HG02840 (cell line): Measurements from ENCODE around the gene ABLIM2.

Experiments used
- ATAC-seq: cut with Tn5 transposase; IDR thresholded peaks from one replicate; pipeline ENCODE4 v1.9.1; 2021; ENCODE audit warnings: mild to moderate bottlenecking, moderate library complexity, moderate number of reproducible peaks; ENCODE audit not compliant: unreplicated experiment, low FRiP score

ABLIM2 gene

DNA sequence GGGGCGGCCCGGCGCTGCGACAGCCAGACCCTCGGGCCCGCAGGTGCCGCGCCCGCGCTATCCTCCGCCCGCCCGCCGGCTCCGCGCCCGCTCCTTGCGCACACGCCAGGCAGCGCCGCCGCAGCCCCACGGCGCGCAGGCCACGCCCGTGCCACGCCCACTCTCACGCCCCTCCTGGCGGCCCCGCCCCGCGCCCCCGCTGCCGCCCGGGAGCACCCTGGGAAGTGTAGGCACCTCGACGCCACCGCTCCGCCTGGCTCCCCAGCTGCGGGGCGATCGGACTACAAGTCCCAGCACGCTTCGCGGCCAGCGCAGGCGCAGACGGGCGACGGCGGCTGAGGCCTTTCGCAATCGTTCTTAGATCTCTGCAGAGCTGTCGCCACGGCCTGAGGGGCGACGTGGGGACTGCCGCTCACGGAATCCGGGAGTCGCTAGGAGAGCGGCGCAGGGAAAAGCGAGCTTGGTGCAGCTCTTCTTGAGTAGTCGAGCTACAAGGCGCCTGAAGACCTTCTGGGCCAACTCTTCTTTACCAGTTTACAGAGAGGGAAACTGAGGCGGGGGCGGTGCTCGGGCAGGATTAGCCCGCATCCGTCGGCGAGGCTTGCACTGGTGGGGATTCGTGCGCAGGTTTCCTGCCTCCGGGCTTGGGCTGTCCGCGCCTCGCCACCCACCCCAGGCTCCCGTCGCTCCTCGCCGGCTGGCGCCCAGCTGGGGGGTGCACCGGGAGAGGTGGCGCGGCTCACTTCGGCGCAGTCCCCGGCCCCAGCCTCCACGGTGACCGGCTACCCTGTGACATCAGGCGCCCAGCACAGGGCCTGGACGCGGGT is at the start of gene ABLIM2:
TSS of gene ABLIM2 (minus strand) at position 104 of the 827 bp plus-strand sequence. CDS start 124 bp downstream, outside the sequence.
- peak; percentile 93 for ATAC-seq

GRCh38 chr4:8207314-8207713 is 48.7 kb upstream of the ABLIM2 start:
- ATAC-seq = no peak

DNA sequence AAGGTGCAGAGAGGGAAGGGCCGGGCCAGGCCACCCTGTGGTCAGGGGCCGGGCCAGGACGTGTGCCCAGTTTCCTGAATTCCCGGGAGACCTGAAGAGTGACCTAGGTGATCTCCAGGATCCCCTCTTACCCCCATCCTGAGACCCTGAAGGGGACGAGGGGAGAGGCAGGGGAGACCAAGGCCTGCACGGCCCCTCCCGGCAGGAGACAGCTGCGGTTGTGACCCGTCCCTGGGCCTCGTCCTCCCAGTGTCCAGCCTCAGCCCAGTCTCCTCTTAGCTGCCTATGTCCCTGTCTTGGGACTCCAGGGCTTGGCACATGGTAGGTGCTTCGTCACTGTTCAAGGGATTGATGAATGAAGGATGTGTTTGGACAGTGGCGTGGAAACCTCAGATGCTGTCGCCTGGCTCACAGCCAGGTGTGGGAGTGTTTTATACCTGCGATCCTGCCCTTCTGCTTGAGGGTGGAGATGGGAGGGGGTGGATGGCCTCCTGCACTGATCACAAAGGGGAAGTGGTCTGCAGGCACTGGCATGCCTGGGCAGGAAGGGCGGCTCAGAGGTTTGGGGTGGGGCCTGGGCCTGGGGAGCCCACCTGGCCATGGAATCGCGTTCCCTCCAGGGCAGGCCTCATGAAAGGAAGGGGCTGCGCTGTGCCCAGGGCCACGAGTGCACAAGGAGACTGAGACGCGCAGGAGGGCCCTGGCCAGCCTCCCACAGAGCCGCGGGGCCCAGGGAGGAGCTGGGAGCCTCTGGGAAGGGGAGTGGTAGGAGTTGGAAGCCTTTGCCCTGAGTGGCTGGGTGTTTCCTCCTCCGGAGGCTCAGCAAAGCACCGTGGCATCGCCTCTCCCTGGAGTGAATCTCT is 47.4 kb upstream of the ABLIM2 start:
- ATAC-seq = no peak

- ATAC-seq = no peak
These were observed 46.7 kb upstream of the ABLIM2 start for GRCh38 chr4:8205241-8205707.

DNA sequence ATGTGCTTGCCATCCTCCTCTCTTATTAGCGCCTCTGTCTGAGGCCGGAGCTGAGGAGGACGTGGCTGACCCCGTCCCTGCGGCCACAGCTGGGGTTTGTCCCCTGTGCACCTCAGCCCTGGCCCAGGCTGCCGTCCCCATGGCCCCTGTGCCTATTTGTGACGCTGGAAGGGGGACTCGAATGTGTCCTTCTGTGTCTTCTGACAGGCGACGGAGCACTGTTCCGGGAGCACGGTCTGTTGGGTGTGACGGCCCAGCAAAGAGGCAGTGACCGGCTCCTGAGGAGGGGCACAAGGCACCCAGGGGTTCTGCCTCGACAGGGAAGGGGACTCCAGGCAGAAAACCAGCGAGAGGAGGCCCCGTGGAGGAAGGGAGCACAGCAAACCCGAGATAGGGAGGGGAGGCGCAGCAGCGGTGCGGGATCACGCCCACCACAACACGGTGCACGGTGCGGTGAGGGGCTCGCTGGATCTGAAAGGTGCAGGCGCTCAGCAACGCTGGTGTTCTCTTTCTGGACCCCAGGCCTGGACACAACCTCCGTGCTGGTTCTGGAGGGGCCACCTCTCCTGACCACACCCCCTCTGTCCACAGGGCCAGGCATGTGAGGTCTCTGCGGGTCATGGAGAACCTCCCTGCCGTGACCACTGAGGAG is 46.1 kb upstream of the ABLIM2 start:
- no peak for ATAC-seq

DNA sequence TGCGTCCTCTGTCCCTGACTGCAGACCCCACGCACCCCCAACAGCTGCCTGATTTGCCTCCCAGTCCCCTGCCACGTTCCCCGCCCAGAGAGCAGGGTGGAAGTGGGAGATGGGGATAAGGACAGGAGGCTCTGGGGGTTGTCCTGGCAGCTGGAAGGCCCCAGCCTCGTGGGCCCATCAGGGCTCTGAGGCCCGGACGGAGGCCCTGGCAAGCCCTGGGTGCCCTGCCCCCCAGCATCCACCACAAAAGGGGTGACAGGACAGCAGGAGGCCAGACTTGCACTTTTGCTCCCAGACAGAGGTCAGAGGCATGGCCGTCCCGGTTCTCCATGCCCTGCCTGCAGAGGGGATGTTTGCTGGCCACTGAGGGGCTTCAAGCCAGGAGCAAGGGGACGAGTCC is 45.2 kb upstream of the ABLIM2 start:
- ATAC-seq = no peak

DNA sequence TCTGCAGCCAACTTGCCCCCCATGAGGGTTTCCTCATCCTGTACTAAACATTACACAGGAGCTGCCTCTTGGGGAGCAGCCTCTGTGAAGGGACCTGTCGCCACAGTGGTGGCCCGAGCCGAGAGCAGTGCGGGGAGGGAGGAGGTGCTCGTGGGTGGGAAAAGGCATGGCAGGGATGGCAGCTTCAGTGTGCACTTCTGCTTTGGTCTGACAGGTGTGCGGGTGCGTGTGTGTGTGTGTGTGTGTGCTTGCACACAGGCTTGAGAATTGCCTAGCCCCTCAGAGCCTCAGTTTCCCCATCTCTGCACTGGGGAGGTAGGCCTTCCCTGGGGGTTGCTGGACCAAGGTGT is 44.4 kb upstream of the ABLIM2 start:
- no peak for ATAC-seq

GRCh38 chr4:8202108-8203051 is 43.8 kb upstream of the ABLIM2 start:
- ATAC-seq = no peak

GRCh38 chr4:8201321-8201781 is 42.7 kb upstream of the ABLIM2 start:
- peak; percentile 26 for ATAC-seq

- ATAC-seq = no peak
These were observed 41.8 kb upstream of the ABLIM2 start for GRCh38 chr4:8200302-8200975.

DNA sequence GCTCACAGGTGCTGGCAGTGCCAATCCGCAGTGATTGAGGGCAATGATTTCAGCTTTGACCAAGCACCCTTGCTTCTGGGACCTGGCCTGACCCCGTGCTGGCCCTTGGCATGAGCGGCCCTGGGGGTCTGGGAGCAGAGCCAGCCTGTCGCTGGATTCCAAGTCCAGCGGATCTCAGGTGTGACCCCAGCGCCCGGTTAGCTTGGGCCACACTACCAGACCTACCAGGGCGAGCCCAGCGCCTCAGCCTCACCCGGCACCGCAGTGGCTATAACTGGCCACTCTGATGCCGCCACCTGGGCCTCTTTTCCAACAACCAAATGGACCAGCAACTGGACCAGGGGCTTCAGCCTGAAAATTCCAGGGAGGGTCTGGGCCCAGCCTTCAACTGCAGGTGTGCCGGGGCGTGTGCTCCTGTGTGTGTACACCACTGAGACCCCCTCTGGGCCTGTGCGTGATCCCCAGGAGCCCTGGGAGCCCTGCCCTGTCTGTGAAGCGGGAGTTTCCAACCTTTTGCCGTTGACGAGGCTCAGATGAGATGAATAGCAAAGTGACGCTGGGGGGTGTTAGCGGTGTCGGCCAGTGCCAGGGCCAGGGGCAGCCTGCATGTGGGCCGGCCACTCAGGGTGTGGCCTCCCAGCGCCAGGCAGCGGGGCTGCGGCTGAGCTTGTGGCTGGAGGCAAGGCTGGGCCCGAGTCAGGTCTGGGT is 41.1 kb upstream of the ABLIM2 start:
- ATAC-seq = no peak

DNA sequence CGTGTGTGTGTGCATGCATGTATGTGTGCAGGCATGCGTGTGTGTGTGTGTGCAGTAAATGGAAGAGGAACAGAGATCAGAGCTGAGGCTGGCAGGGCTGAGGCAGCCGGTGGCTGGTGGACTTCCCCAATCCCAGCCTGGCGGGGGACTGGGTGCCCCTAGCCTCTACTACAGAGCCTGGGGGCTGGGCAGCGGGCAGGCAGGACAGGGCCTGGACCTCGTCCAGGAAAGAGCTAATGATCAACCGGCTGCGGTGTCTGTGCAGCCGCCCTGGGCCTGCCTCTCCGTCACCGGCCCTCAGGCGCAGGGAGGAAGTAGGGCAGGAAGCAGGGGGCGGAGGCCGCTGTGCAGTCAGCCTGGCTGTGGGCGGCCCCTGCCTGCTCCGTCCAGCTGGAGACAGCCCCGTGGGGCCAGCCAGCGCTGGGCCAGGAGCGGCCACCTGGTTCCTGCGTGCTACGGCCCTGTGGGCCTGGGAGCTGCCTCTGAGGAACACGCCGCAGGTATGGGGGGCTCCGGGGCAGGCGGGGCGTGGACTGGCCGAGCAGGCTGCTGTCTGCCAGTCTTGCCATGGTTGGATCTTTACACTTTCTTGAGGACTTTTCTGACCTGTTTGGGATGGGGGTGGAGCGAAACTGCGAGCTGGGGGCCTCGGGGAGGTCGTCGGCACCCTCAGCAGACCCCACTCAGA is 40.4 kb upstream of the ABLIM2 start, which contains the start of gene SH3TC1:
TSS of gene SH3TC1 (plus strand) at position 385 of the 688 bp plus-strand sequence. CDS start 5,905 bp downstream, outside the sequence.
- peak; percentile 82 for ATAC-seq

- peak; percentile 0 for ATAC-seq
These were observed 39.7 kb upstream of the ABLIM2 start for GRCh38 chr4:8198206-8198905.

DNA sequence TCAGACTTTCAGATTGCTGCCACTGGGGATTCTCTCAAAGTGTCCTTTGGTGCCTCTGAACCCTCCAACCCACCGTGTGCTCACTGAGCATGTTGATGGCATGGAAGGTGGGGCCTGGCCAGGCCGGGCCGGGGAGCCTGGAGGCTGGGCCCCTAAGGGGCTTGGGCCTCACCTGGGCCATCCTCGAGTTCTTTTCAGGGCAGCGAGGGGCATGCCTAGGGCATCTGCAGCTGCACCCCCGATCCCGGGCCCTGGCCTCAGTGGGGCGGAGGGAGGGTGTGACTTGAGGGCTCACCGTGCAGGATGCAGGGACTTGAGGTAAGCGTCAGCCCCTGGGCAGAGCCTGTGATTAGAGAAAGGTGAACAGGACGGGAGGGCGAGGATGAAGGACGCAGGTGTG is 38.9 kb upstream of the ABLIM2 start:
- ATAC-seq = no peak

- ATAC-seq = no peak
These were observed 37.3 kb upstream of the ABLIM2 start for GRCh38 chr4:8195841-8196458.

GRCh38 chr4:8195431-8195830 is 36.8 kb upstream of the ABLIM2 start:
- ATAC-seq = no peak
